Posterior vena cava (tissue), 2 donors: ENCODE data around the gene STRN4. TPM values are rescaled to one million over a fixed set of nuclear protein-coding genes. Genes with fewer than 3 reads are reported as not detected.
A peak's percentile ranks its signal among the peaks of the same experiment; 100 is the strongest.

Experiments
- DNase-seq: peaks from one replicate; pipeline ENCODE4 v3.0.0-alpha.2; 2020; ENCODE audit warnings: low spot score
- intact Hi-C, 2 donors: fragments of 100-400 bp; cut with DNase I; formaldehyde crosslinking; loops; one replicate each; pipeline versions ENCODE4 v1.14.1 to v1.14.2; 2022 to 2023
- total RNA-seq, 2 donors: library from RNA; stranded (reverse); fragmentation: NEBNext Ultra II Directional; extraction: Animal tissue kit (Norgen Biotek cat#: 25700); gene quantifications; one replicate each; pipeline ENCODE4 v1.2.1, GENCODE V29; 2021
- donor health status: DM: yes; HTN: yes; CAD: no.
- donor health status: DM: yes; HTN: yes; CAD: no.

The STRN4 gene
- total RNA-seq, 2 donors from 2014 or later = 58.6 to 71.8 TPM

GRCh38 chr19:46753420-46754155 lies 7.3 kb upstream of the STRN4 start:
- DNase-seq = no peak
- intact Hi-C loops = loop anchor here in 1 of 2 donors (2.0 kb wide), 1 partner anchor 87 kb away; no protein-coding TSS in a partner anchor

DNA sequence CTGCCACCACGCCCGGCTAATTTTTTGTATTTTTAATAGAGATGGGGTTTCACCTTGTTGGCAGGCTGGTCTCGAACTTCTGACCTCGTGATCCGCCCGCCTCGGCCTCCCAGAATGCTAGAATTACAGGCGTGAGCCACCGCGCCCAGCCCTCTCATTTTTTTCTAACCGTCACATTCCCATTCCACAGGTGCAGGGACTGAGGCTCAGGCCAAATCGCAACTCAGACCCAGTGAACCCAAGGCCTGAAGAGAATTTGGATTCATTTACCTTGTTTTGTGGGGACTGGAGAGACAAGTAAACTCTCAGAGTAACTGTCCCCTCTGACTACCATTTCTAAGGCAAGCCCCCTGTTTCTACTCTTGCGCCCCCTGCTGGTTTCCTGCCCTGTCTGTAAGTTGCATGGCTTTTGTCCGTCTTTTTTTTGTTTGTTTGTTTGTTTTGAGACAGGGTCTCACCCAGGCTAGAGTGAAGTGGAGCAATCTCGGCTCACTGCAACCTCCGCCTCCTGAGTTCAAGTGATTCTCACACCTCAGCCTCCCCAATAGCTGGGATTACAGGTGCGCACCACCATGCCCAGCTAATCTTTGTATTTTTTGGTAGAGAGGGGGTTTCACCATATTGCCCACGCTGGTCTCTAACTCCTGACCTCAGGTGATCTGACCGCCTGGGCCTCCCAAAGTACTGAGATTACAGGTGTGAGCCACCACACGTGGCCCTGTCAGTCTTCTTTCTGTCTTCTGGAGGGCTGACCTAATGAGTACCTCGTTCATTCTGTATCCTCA lies 2.3 kb upstream of the STRN4 start:
- intact Hi-C loops = loop anchor here in 1 of 2 donors (5.0 kb wide), 1 partner anchor 706 kb away; the partner anchor contains the start of gene IGFL4
- DNase-seq = peak; percentile 92

- no peak for DNase-seq
- intact Hi-C loops = loop anchor here in 1 of 2 donors (5.0 kb wide), 1 partner anchor 703 kb away; the partner anchor contains the start of gene IGFL4
Measured at GRCh38 chr19:46745521-46746280, 549 bp downstream of the STRN4 start, which contains the start of gene FKRP. Gene FKRP, plus strand, starts transcription at chr19:46746057. Its CDS starts 9,394 bp downstream, at chr19:46755451.

DNA sequence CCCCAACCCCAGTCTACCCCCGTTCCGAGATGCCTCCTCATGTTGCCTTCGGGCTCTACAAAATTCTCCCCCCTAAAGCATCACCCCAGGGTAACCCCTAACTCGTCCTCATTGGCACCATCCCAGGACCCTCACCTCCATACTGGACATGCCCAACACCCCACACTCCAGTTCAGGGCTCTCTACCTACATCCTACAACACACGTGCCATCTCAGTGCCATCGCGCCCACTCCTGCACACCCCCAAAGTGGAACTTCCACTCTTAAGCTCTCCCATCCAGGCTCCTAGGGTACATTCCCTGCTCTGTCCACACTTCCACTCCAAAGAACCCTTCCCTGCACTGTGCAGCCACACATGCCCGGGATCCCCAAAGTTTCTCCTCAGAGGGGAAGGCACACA lies 1.2 kb downstream of the STRN4 start:
- DNase-seq = no peak
- intact Hi-C loops = loop anchor here in 1 of 2 donors (5.0 kb wide), 1 partner anchor 703 kb away; the partner anchor contains the start of gene IGFL4

DNA sequence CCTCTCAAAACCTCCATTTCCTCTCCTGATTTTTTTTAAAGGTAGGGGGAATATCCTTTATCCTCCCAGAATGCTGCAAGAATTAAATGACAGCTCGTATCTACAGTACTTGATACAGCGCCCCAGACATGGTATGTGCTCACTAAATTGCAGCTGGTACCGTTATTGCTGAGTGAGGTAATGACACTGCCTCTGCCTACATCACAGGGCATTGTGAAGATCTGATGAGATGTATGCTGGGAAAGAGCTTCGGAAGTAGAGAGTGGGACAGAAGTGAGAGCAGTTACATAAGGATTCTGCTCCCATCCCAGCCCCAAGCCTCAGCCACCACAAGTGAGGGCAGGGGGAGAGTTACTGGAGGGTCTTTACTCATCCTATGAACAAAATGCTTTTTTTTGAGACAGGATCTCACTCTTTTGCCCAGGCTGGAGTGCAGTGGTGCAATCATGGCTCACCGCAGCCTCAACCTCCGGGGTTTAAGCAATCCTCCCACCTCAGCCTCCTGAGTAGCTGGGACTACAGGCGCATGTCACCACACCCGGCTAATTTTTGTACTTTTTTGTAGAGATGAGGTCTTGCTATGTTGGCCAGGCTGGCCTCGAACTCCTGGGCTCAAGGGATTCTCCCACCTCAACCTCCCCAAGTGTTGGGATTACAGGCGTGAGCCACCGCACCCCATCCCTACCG lies 2.1 kb downstream of the STRN4 start:
- intact Hi-C loops = no loop called here
- no peak for DNase-seq

- DNase-seq = no peak
- intact Hi-C loops = no loop called here
Measured at GRCh38 chr19:46742926-46743480, 3.2 kb downstream of the STRN4 start.

DNA sequence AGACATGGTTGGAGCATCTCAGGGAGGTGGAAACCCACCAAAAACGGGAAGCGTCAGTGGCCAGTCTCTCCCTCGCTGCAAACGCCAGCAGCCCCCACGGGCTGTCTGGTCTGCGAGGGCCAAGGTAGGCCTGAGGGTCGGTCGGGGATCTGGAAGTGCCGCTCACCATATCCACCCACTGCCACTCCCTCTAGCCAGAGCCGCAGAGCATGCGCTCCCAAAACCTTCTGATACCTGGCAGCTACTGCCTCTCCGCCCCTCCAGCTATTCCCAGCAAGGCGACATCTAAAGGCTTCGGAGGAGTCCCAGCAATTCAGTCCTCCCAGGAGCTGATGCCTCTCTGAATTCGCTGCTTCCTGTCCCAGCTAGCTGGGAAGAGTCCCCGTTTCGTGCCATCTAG lies 4.8 kb downstream of the STRN4 start:
- intact Hi-C loops = no loop called here

GRCh38 chr19:46739290-46739771 lies 6.9 kb downstream of the STRN4 start:
- peak; percentile 89 for DNase-seq
- intact Hi-C loops = loop anchor here in 1 of 2 donors (10.0 kb wide), 1 partner anchor 135 kb away; the partner anchor contains the start of gene CALM3

More for the DNA sequence above, 4.8 kb downstream of the STRN4 start:
- DNase-seq = no peak

DNA sequence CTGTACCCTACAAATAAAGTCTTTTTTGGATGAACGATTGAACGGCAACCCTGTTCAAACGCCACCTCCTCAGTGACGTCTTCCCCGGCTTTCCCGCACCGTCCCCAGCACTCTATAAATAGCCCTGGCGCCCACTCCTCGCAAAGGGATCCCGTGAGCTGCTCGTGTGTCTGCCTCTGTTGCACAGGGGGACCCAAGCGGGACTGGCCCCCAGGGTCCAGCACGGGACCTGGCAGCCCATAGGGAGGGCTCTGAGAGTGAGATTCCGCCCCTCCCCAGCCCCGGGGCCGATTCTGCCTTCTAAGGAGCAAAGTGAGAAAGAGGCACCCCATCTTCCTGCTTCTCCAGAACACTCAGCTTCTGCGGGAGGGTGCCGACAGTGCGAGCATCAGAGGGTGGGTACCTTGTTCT lies 8.5 kb downstream of the STRN4 start:
- intact Hi-C loops = loop anchor here in 1 of 2 donors (10.0 kb wide), 1 partner anchor 133 kb away; the partner anchor contains the start of gene CALM3
- DNase-seq = peak; percentile 69

DNA sequence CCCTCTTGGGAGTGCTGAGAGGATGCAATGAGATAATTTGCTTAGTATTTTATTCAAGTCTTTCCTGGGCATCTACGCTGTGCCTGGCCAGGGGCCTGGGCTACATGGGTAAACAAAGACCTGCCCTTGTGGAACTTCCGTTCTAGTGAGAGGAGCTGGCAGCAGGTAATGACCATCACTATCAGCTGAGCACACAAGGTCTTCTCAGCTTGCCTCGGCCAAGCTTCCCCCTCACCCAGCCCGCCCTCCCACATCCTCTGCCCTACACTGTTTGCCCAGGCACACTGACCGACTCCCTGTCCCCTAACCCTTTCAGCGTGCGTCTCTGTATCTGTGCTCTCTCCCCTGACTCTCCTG lies 9.0 kb downstream of the STRN4 start:
- intact Hi-C loops = loop anchor here in 1 of 2 donors (10.0 kb wide), 1 partner anchor 132 kb away; the partner anchor contains the start of gene CALM3
- no peak for DNase-seq

DNA sequence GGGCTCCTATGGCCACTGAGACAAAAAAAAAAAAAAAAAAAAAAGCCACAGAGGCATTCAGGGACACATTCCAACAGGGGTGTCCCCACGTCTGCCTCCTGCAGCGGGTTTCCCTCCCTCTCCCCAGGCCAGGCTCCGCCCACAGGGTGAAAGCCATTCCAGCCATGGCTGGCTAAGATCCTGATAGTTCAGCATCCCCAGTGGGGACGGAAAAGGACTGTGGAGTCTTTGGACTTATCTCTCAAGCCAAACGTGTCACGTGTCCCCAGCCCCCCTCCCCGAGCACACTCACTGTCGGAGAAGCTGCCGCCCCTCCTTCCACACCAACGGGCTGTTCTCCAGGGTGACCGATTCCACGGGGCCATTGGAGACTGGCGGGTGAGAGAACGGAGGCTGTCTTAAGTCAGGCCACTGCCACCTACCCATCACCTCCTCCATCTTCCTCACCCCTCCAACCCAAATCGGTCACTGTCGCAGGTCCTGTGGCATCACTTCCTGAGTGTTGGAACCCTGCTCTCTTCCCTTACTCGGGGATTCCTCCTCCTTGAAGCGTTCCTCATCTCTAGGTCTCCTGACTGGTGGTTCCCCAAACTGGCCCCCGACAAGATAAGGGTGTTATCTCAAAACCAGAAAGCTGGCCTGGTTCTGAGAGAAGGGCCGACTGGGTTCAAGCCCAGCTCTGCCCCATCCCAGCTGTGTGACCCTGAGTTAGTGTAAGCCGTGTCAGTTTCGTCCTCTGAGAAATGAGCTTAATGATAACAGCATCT lies 9.5 kb downstream of the STRN4 start:
- DNase-seq = peak; percentile 84
- intact Hi-C loops = loop anchor here in 1 of 2 donors (10.0 kb wide), 1 partner anchor 132 kb away; the partner anchor contains the start of gene CALM3

DNA sequence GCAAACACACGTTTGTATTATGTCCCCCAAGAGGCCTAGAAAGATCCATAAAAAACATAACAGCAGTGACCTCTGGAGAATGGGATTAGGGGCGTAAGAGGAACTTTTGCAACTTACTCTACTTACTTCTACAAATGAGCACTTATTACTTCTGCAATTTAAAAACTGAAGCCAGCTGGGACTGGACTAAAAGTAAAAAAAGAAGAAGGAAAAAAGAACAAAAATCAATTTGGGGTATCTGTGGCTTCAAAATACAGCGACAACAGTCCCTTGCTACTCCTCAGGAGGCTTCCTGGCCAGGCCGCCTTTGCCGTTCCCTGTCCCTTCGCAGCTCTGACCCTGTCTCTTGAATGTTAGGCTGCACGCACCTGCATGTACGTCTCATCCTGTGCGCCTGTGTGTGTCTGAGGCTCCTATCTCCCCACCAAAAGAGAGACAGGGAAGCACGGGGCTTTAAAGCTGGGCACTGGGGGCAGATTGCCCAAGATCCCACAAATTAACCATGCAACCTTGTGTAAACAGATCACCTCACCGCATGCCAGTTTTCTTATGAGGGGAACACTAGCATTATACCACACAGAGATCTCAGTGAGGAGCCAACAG lies 12.5 kb downstream of the STRN4 start:
- intact Hi-C loops = loop anchor here in 1 of 2 donors (10.0 kb wide), 1 partner anchor 129 kb away; the partner anchor contains the start of gene CALM3
- no peak for DNase-seq

DNA sequence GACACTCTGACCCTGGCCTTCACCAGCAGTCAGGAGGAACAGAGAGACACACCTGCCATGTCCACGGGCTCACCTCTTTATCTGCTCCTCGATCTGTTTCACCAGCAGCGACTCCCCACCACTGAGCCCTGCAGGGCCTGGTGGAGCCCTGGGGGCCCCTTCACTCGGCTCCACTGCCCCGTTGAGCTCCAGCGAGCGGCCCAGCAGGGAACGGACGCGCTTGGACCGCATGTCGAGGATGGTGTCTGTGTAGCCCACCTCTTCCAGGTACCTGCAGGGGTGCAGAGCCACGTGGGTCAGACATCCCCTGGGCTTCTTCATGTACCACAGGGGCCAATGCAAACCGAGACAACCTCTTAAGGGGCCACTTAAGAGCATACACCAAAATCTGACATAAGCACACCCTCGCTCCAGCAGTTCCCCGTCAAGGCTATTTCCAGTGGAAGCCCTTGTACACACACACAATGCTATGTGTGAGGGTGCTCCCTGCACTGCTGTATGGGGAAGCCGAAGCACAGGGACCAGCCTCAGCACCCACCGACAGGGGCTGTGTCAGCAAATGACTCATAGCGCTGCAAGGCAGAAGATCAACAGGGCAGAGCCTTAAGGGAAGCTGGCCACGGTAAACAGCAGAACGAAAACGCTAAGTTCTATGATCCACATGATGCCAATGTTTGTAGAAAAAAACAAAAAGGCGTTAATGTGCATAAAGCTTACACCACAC lies 13.1 kb downstream of the STRN4 start:
- DNase-seq = no peak
- intact Hi-C loops = loop anchor here in 1 of 2 donors (10.0 kb wide), 1 partner anchor 128 kb away; the partner anchor contains the start of gene CALM3

GRCh38 chr19:46732172-46732938 lies 13.9 kb downstream of the STRN4 start:
- no peak for DNase-seq
- intact Hi-C loops = loop anchor here in 1 of 2 donors (10.0 kb wide), 1 partner anchor 128 kb away; the partner anchor contains the start of gene CALM3

- DNase-seq = no peak
- intact Hi-C loops = loop anchor here in 1 of 2 donors (10.0 kb wide), 1 partner anchor 127 kb away; the partner anchor contains the start of gene CALM3
Measured at GRCh38 chr19:46731584-46731983, 14.7 kb downstream of the STRN4 start.
